ENCODE results near the gene GPR4. TPM values are rescaled to one million over a fixed set of nuclear protein-coding genes. Genes with fewer than 3 reads are reported as not detected.

GPR4 gene
- total and polyA plus RNA-seq, 2 of the 8 experiments (the other 6 are each of a cell fraction or from before 2014, with no cell fraction given) = 0.19 to 0.39 TPM

DNA sequence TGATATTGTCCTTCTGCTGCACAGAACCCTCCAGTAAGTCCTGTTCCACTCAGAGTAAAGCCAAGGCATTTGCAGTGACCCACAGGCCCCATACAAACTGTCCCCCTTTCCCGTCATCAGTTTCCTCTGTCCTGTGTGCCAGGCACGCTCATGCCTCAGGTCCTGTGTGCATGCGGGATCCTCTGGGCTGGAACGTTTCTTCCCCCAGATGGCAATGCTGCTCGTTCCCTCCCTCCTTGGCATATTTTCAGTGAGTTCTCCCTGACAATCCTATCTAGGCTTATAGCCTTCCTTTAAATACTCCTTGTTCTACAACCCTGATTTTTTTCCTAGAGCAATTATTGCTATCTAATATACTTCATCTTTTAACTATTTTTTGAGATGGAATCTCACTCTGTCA is 23.2 kb downstream of the GPR4 start (continued):
- TF ChIP-seq ZNF274 (IDR thresholded peaks at IDR 0.05; ENCODE audit: borderline replicate concordance, extremely low read depth, low read length) = no peak
